Fibroblast of lung (primary cell): ENCODE results near the gene DKK3. TPM values are rescaled to one million over a fixed set of nuclear protein-coding genes. Genes with fewer than 3 reads are reported as not detected.
A peak's percentile ranks its signal among the peaks of the same experiment; 100 is the strongest.

Experiments used
- DNase-seq, 2 donors: peaks; one replicate each; pipeline versions ENCODE4 v3.0.0 to v3.0.0-alpha.2; 2010; ENCODE audit warnings: low read depth in 2 of 2
- H2AFZ ChIP-seq: 2 replicates; pipeline ENCODE4 v1.5.1; 2012; ENCODE audit warnings: low read length, control low read depth, inconsistent platforms
- H3K27ac ChIP-seq: 2 replicates; pipeline ENCODE4 v1.5.1; 2011; ENCODE audit warnings: low read length, control low read depth; ENCODE audit not compliant: insufficient read depth
- H3K27me3 ChIP-seq: 2 replicates; pipeline ENCODE4 v1.5.1; 2011; ENCODE audit warnings: mild to moderate bottlenecking, low read length; ENCODE audit not compliant: control insufficient read depth, insufficient read depth
- H3K36me3 ChIP-seq: 2 replicates; pipeline ENCODE4 v1.5.1; 2011; ENCODE audit warnings: low read length; ENCODE audit not compliant: control insufficient read depth, insufficient read depth
- H3K4me1 ChIP-seq: 2 replicates; pipeline ENCODE4 v1.5.1; 2011; ENCODE audit warnings: low read length; ENCODE audit not compliant: control insufficient read depth, insufficient read depth; ENCODE audit errors: extremely low read depth
- H3K4me2 ChIP-seq: 2 replicates; pipeline ENCODE4 v1.5.1; 2011; ENCODE audit warnings: low read length, control low read depth; ENCODE audit not compliant: insufficient read depth; ENCODE audit errors: extremely low read depth
- H3K4me3 ChIP-seq, 4 experiments: fragments of 200-600 bp in 1 of 4; sonication (generic) in 1 of 4; replicated peaks in 1 of 4; 2 replicates each; pipeline ENCODE4 v1.5.1; 2011 to 2016; ENCODE audit warnings: low read length in 4 of 4, low read depth in 3 of 4, mild to moderate bottlenecking in 3 of 4, control low read depth in 2 of 4, inconsistent platforms in 1 of 4, mixed read lengths in 1 of 4; ENCODE audit not compliant: insufficient read depth in 1 of 4; ENCODE audit errors: control extremely low read depth in 1 of 4
- H3K79me2 ChIP-seq: 2 replicates; pipeline ENCODE4 v1.5.1; 2012; ENCODE audit warnings: mild to moderate bottlenecking, low read length, inconsistent platforms; ENCODE audit not compliant: control insufficient read depth, insufficient read depth
- H3K9ac ChIP-seq: 2 replicates; pipeline ENCODE4 v1.5.1; 2011; ENCODE audit warnings: mild to moderate bottlenecking, low read length, control low read depth; ENCODE audit not compliant: insufficient read depth
- H3K9me3 ChIP-seq: 2 replicates; pipeline ENCODE4 v1.5.1; 2012; ENCODE audit warnings: low read depth, low read length; ENCODE audit not compliant: control insufficient read depth, insufficient read depth
- H4K20me1 ChIP-seq: 2 replicates; pipeline ENCODE4 v1.5.1; 2011; ENCODE audit warnings: low read length; ENCODE audit not compliant: control insufficient read depth, insufficient read depth; ENCODE audit errors: extremely low read depth
- EZH2 ChIP-seq: IDR thresholded peaks from 2 replicates; pipeline ENCODE4 v1.5.1; 2012; ENCODE audit warnings: low read length, control low read depth, mild to moderate bottlenecking; ENCODE audit errors: missing control alignments
- polyA plus RNA-seq, 2 donors: library from polyadenylated mRNA; depleted of rRNA in 1 of 2; stranded (reverse) in 1 of 2; unstranded in 1 of 2; fragments of >200 nt; gene quantifications; 2 replicates each; pipeline ENCODE4 v1.2.1, GENCODE V29; 2011 to 2012; ENCODE audit warnings: missing spikeins in 1 of 2
- total RNA-seq: library from RNA; depleted of rRNA; stranded (reverse); fragments of >200 nt; gene quantifications from 2 replicates; pipeline ENCODE4 v1.2.1, GENCODE V29; 2014
- TF ChIP-seq, protein P1 (sequence below), 2 donors: IDR thresholded peaks in 1 of 2; conservative IDR thresholded peaks in 1 of 2; 1 replicate in 1 of 2; 2 replicates in 1 of 2; pipeline ENCODE4 v1.5.1; 2011 to 2012; ENCODE audit warnings: low read length in 2 of 2, control low read depth in 1 of 2, inconsistent platforms in 1 of 2, low read depth in 1 of 2, mild to moderate bottlenecking in 1 of 2

The DKK3 gene
- total and polyA plus RNA-seq, 2 donors (not counting 1 experiment from before 2014, with no cell fraction given) = 1,064 to 1,566 TPM

DNA sequence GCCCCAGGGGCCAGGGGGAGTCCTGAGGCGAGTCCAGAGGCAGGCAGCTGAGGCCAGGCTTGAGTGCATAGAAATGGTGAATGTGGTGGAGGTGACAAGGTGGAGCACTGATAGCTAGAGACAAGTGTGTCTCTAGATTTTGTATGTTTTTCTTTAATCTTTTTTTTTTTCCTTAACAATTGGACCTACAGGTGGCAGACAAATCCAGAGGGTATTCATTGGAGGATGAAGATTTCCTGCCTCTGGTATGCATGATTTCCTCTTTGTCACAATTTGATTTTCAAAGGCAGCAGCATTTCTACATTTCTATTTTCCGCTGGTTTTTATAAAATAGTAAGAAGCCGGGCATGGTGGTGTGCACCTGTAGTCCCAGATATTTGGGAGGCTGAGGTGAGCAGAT, 47.7 kb upstream of the DKK3 start:
- Histone ChIP-seq H3K4me1 (peaks cover 3% of the 10 kb centered on the region), H3K9ac (no peak overlapping the region), H3K9me3 (no peaks in the 10 kb centered on the region), H3K27me3 (no peaks in the 10 kb centered on the region), H3K4me2 (no peak overlapping the region), H4K20me1 (no peaks in the 10 kb centered on the region), H3K27ac (no peak overlapping the region), H2AFZ (no peak overlapping the region), H3K4me3 (no peak overlapping the region), H3K36me3 (no peaks in the 10 kb centered on the region), H3K79me2 (no peaks in the 10 kb centered on the region)
- no peak for DNase-seq
- TF ChIP-seq, protein P1, sequence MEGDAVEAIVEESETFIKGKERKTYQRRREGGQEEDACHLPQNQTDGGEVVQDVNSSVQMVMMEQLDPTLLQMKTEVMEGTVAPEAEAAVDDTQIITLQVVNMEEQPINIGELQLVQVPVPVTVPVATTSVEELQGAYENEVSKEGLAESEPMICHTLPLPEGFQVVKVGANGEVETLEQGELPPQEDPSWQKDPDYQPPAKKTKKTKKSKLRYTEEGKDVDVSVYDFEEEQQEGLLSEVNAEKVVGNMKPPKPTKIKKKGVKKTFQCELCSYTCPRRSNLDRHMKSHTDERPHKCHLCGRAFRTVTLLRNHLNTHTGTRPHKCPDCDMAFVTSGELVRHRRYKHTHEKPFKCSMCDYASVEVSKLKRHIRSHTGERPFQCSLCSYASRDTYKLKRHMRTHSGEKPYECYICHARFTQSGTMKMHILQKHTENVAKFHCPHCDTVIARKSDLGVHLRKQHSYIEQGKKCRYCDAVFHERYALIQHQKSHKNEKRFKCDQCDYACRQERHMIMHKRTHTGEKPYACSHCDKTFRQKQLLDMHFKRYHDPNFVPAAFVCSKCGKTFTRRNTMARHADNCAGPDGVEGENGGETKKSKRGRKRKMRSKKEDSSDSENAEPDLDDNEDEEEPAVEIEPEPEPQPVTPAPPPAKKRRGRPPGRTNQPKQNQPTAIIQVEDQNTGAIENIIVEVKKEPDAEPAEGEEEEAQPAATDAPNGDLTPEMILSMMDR (conservative IDR thresholded peaks at IDR 0.05 in 1 of 2, IDR thresholded peaks at IDR 0.05 in 1 of 2; ENCODE audit: low read depth in 1 of 2, low read length in 2 of 2) = no peak
- TF ChIP-seq EZH2 = no peak

DNA sequence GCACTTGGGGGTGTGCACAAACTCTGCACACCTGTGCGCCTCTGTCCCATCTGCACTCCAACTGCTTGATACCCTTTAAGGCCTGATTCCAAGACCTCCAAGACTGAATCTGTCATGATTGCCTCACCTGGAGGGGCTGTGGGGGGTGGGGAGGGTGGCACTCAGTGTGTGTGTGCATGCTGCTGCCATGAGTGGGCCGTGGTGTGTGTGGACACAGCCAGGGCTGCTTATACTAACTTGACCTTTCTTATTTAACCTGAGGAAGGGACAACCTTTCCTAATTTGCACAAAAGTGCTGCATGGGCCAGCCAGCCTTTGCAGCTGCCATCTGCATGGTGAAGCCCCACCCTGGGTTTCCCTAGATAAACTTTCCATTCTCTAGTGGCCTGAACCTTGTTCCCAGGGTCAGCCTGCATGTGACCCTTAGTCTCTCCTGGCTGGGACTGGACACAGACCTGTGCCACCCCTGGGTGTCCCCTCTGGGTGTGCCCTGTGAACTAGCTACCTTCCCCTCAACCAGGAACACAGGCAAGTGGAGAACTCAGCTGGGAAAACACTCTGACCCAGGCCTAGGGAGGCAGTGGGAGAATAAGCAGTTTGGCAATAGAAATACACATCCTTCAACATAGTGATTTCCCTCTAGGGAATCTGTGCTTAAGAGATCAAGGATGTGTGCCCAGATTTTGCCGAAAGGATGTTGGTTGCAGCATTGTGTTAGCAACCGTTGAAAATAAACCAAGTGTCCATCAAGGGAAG, 45.4 kb upstream of the DKK3 start:
- Histone ChIP-seq H3K9ac (no peak overlapping the region), H4K20me1 (no peaks in the 10 kb centered on the region), H3K79me2 (no peaks in the 10 kb centered on the region), H3K36me3 (no peaks in the 10 kb centered on the region), H2AFZ (no peak overlapping the region), H3K27me3 (no peaks in the 10 kb centered on the region), H3K4me2 (no peak overlapping the region), H3K4me1 (peaks cover 3% of the 10 kb centered on the region), H3K9me3 (no peaks in the 10 kb centered on the region), H3K4me3 (no peak overlapping the region), H3K27ac (peak overlapping the region; percentile 49)
- peak in 1 of 2 donors; percentile 88 for DNase-seq
- no peak for TF ChIP-seq EZH2
- TF ChIP-seq, protein P1 (conservative IDR thresholded peaks at IDR 0.05 in 1 of 2, IDR thresholded peaks at IDR 0.05 in 1 of 2; ENCODE audit: low read depth in 1 of 2, low read length in 2 of 2) = no peak

DNA sequence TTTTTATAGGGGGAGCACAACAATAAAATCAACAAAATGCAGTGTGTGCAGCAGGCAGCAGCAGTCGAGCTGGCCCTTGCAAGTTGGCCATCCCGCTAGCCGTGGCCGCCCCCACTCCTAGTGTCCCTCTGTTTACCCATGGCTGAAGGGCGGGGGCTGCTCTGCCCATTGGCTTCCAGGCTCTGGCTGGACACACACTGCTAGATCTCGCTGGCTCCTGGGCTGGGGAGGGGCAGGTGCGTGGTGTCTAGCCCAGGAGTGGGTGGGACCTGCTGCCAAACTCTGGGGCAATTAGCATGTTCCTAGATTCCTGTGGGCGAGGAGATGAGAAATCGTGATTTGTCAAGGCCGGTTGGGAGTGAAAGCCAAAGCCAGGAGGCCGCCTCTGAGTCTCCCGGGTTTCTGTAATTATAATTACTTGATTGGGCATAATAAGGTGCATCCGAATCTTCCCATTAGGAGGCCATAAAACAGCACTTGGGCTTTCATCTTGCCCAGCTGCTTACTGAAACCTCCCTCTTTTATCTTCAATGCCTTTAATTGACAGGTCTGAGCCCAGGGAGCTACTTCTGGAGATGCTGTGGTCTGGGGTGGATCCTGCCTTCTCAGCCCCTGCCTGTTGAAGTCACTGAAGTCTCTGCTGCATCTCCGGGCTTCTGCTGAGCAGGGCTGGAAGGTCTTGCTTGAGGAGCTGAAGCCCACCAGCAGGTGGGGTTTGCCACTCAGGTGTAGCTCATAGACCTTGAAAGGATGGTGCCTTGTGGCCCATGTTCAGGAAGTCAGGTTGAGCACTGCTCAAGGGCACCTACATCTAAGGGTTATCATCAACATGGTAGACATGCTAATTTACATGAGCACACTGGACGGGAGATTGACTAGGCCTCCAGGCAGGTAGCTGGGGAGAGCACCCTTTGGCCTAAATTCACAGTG, 44.5 kb upstream of the DKK3 start:
- Histone ChIP-seq H3K4me2 (no peak overlapping the region), H3K4me1 (peaks cover 3% of the 10 kb centered on the region), H4K20me1 (no peaks in the 10 kb centered on the region), H3K79me2 (no peaks in the 10 kb centered on the region), H2AFZ (no peak overlapping the region), H3K27me3 (no peaks in the 10 kb centered on the region), H3K36me3 (no peaks in the 10 kb centered on the region), H3K9ac (no peak overlapping the region), H3K9me3 (no peaks in the 10 kb centered on the region), H3K27ac (peak overlapping the region; percentile 49), H3K4me3 (no peak overlapping the region)
- TF ChIP-seq EZH2 = no peak
- TF ChIP-seq, protein P1 (conservative IDR thresholded peaks at IDR 0.05 in 1 of 2, IDR thresholded peaks at IDR 0.05 in 1 of 2; ENCODE audit: low read depth in 1 of 2, low read length in 2 of 2) = no peak
- no peak for DNase-seq
